Measurements from ENCODE around the gene GPR158.
"Not testable (repeated sequence)": the region's sequence is repeated elsewhere in the genome, so short reads cannot be mapped to it uniquely, and the experiment has no call there.

GPR158 gene

GRCh38 chr10:25174461-25175230 is at the start of gene GPR158:
Gene GPR158, plus strand, starts transcription at chr10:25175001. Its CDS starts 420 bp downstream, at chr10:25175421.
- DNase-seq (ENCODE audit: low read depth), result peak; percentile 22

GRCh38 chr10:25125201-25125611 is 49.6 kb upstream of the GPR158 start:
- no peak for DNase-seq (ENCODE audit: low read depth)

- no peak for DNase-seq (ENCODE audit: low read depth)
Measured at GRCh38 chr10:25129592-25129991, 45.2 kb upstream of the GPR158 start.

- peak; percentile 50 for DNase-seq (ENCODE audit: low read depth)
Measured at GRCh38 chr10:25130906-25131305, 43.9 kb upstream of the GPR158 start.

GRCh38 chr10:25142116-25142864 is 32.5 kb upstream of the GPR158 start:
- no peak for DNase-seq (ENCODE audit: low read depth)

GRCh38 chr10:25157650-25158049 is 17.2 kb upstream of the GPR158 start:
- DNase-seq (ENCODE audit: low read depth), result no peak

- DNase-seq (ENCODE audit: low read depth), result no peak
Measured at GRCh38 chr10:25159591-25159990, 15.2 kb upstream of the GPR158 start.

- no peak for DNase-seq (ENCODE audit: low read depth)
Measured at GRCh38 chr10:25162391-25162790, 12.4 kb upstream of the GPR158 start.

GRCh38 chr10:25163464-25163863 is 11.3 kb upstream of the GPR158 start:
- DNase-seq (ENCODE audit: low read depth), result not testable (repeated sequence)

GRCh38 chr10:25169740-25170139 is 5.1 kb upstream of the GPR158 start:
- DNase-seq (ENCODE audit: low read depth), result no peak

- DNase-seq (ENCODE audit: low read depth), result no peak
Measured at GRCh38 chr10:25170627-25171026, 4.2 kb upstream of the GPR158 start.

GRCh38 chr10:25175527-25176420 is 973 bp downstream of the GPR158 start:
- no peak for DNase-seq (ENCODE audit: low read depth)

GRCh38 chr10:25176421-25176968 is 1.7 kb downstream of the GPR158 start:
- DNase-seq (ENCODE audit: low read depth), result no peak

- DNase-seq (ENCODE audit: low read depth), result no peak
Measured at GRCh38 chr10:25177093-25177753, 2.4 kb downstream of the GPR158 start.

- DNase-seq (ENCODE audit: low read depth), result no peak
Measured at GRCh38 chr10:25177754-25178135, 2.9 kb downstream of the GPR158 start.

GRCh38 chr10:25178411-25178810 is 3.6 kb downstream of the GPR158 start:
- no peak for DNase-seq (ENCODE audit: low read depth)

GRCh38 chr10:25180801-25181200 is 6.0 kb downstream of the GPR158 start:
- no peak for DNase-seq (ENCODE audit: low read depth)

GRCh38 chr10:25182636-25183035 is 7.8 kb downstream of the GPR158 start:
- no peak for DNase-seq (ENCODE audit: low read depth)

GRCh38 chr10:25191162-25191895 is 16.5 kb downstream of the GPR158 start:
- DNase-seq (ENCODE audit: low read depth), result no peak

- no peak for DNase-seq (ENCODE audit: low read depth)
Measured at GRCh38 chr10:25198151-25198550, 23.4 kb downstream of the GPR158 start.

Data from GM04503 (cell line).